GM20000 (cell line): ENCODE measurements around the gene ANKDD1A.

Experiments
- DNase-seq: peaks from one replicate; pipeline ENCODE4 v3.0.0; 2012; ENCODE audit warnings: low spot score
- CTCF ChIP-seq: IDR thresholded peaks from 2 replicates; pipeline ENCODE4 v1.5.1; 2012; ENCODE audit warnings: mild to moderate bottlenecking, control low read depth; ENCODE audit errors: extremely low read depth, missing control alignments

The ANKDD1A gene

GRCh38 chr15:64870353-64870752 is 41.3 kb upstream of the ANKDD1A start:
- TF ChIP-seq CTCF: no peak
- no peak for DNase-seq

- TF ChIP-seq CTCF: no peak
- DNase-seq: no peak
Observed at GRCh38 chr15:64875641-64876223, 36.0 kb upstream of the ANKDD1A start.

GRCh38 chr15:64877435-64877834 is 34.3 kb upstream of the ANKDD1A start:
- no peak for DNase-seq
- TF ChIP-seq CTCF: no peak

GRCh38 chr15:64878705-64879104 is 33.0 kb upstream of the ANKDD1A start:
- TF ChIP-seq CTCF: no peak
- DNase-seq: no peak

- no peak for TF ChIP-seq CTCF
- DNase-seq: peak; percentile 71
Observed at GRCh38 chr15:64883100-64883581, 28.6 kb upstream of the ANKDD1A start.

- TF ChIP-seq CTCF: no peak
- DNase-seq: peak; percentile 59
Observed at GRCh38 chr15:64883997-64884511, 27.6 kb upstream of the ANKDD1A start.

GRCh38 chr15:64884679-64885078 is 27.0 kb upstream of the ANKDD1A start:
- TF ChIP-seq CTCF: no peak
- no peak for DNase-seq
